A549 (cell line): Measurements from ENCODE around the gene CNTNAP5.

Source experiments
- CTCF ChIP-seq: fragments of >200 bp; sonication (Bioruptor Twin); formaldehyde crosslinking; IDR thresholded peaks from 3 replicates; pipeline ENCODE4 v1.5.1; 2016
- ELK1 ChIP-seq: fragments of 150-350 bp; IDR thresholded peaks from 2 replicates; pipeline ENCODE4 v1.6.1; 2014; ENCODE audit warnings: low read depth, mild to moderate bottlenecking, low read length
- MAX ChIP-seq: IDR thresholded peaks from 2 replicates; pipeline ENCODE4 v1.6.1; 2012
- POLR2A ChIP-seq: IDR thresholded peaks from 2 replicates; pipeline ENCODE4 v1.6.1; 2012; ENCODE audit warnings: mild to moderate bottlenecking, low read length
- RCOR1 ChIP-seq: fragments of 150-350 bp; IDR thresholded peaks from 2 replicates; pipeline ENCODE4 v1.6.1; 2014; ENCODE audit warnings: antibody characterized with exemption, low read length, low read depth
- SMC3 ChIP-seq: fragments of >200 bp; sonication (Bioruptor Twin); formaldehyde crosslinking; IDR thresholded peaks from 3 replicates; pipeline ENCODE4 v1.6.1; 2018; ENCODE audit warnings: inconsistent platforms

GRCh38 chr2:124092651-124093050, 67.6 kb downstream of the CNTNAP5 start:
- TF ChIP-seq MAX = no peak
- no peak for TF ChIP-seq POLR2A
- TF ChIP-seq CTCF = no peak
- TF ChIP-seq ELK1 = no peak
- TF ChIP-seq RCOR1 = no peak
- no peak for TF ChIP-seq SMC3
